Frontal cortex (tissue), 4 donors: ENCODE data around the gene HSPA4L. TPM values are rescaled to one million over a fixed set of nuclear protein-coding genes. Genes with fewer than 3 reads are reported as not detected.

Source experiments
- DNase-seq, 2 donors: peaks; one replicate each; pipeline ENCODE4 v3.0.0; 2012; ENCODE audit warnings: low spot score in 2 of 2
- FAIRE-seq: peaks from 2 replicates; lab custom pipeline; 2012; peaks lifted over from hg19 to GRCh38; lab: Jason Lieb, UNC
- total RNA-seq: library from RNA; depleted of rRNA; stranded (reverse); fragments of >200 nt; gene quantifications from one replicate; pipeline ENCODE4 v1.2.3, GENCODE V29; 2014
- donor health status: control.
- donor health status: control.
- donor health status: control.

The HSPA4L gene
- total RNA-seq: 8.2 TPM

DNA sequence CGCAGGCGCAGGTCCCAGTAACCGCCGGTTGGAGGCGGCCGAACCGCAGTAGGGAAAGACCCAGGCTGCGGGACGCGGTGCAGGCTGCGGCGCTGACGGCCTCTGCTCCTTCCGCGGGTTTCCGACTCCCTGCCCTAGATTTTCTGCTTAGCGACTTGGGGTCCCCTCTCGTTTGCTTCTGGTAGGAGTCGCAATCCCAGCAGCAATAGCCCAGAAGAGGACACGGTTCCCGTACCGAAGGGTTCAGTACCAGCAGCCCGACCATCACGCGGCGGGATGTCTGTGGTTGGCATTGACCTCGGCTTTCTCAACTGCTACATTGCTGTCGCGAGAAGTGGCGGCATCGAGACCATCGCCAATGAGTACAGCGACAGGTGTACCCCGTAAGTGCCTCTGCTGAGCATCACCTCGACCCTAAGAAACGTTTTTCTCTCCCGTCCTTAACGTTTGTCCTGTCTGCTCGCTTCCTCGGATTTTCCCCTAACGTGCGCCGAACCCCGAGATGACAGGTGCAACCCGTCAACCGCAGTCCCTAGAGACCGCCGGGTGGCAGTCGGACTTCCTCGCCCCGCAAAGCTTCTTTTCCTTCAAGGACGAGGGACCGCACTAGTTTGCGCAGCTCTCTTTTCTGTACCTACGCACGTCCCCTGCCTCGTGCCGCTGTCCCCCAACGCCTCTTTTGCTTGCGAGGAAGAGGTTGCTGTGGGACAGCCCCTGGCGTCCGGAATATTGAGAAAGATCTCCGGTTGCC lies at the start of gene HSPA4L:
HSPA4L (plus strand) TSS at position 48 of the 751 bp plus-strand sequence; CDS start at position 277, 229 bp downstream.
- DNase-seq: peak; percentile 32 to 55
- no peak for FAIRE-seq

- FAIRE-seq (peak; percentile 75), DNase-seq (peak; percentile 47 to 52)
Measured at GRCh38 chr4:127732623-127733328, 49.3 kb upstream of the HSPA4L start.

DNA sequence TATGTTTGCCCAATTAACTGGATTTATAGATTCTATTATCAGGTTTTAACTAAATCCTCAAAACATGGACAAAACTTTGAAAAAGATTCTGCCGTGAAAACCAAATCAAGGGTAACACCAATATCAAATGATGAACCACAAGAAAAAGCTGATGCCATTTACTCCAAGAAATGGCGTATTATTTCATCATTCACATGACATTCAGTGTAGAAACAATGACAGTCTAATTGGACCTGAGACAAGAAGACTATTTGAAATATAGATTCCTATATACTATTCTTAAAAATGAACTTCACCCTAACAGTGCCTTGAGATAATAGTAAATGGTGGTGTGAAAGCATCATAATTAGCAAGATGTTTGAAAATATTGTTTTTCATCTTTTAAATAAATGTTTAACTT lies 47.1 kb upstream of the HSPA4L start:
- FAIRE-seq: no peak
- no peak for DNase-seq

DNA sequence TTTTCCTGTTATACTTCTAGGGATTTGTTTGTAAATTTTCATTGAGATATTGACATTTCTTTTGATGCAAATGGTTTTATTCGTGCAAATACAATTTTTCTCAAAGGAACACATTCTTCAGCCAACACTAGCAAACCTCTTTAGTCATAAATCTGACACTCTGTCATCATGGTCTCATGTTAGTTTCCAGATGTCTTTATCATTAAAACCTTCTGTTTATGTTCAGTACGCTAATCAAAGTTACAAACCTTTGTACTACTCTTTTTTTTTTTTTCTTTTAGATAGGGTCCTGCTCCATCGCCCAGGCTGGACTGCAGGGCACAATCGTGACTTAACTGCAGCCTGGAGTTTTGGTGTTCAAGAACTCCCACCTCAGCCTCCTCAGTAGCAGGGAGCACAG lies 44.8 kb upstream of the HSPA4L start:
- DNase-seq (no peak), FAIRE-seq (no peak)

DNA sequence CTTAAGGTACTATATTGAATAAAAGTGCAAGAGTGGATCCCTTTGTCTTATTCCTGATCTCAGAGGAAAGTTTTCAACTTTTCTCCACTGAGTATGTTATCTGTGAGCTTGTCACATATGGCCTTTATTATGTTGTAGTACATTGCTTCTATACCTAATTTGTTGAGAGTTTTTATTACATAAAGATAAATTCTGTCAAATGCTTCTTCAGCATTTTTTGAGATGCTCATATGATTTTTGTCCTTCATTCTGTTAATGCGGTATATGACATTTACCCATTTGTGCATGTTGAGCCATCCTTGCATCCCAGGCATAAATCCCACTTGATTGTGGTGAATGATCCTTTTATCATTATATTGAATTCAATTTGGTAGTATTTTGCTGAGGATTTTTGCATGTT lies 40.9 kb upstream of the HSPA4L start:
- FAIRE-seq (no peak), DNase-seq (no peak)

- FAIRE-seq: no peak
- no peak for DNase-seq
Measured at GRCh38 chr4:127747883-127748282, 34.2 kb upstream of the HSPA4L start.

- no peak for DNase-seq
- FAIRE-seq: no peak
Measured at GRCh38 chr4:127748957-127749356, 33.2 kb upstream of the HSPA4L start.

DNA sequence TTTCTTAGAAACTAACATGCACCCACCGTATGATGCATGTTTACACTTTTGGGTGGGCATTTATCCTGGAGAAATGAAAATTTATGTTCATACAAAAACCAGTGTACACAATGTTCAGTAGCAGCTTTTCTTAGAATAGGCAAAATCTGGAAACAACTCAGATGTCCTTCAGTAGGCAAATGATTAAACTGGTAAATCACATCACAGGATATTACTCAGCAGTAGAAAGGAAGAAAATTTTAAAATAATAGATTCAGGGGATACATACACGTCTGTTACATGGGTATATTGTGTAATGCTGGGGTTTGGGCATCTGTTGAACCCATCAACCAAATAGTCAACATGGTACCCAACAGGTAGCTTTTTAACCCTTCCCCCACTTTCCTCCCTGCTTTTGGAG lies 25.2 kb upstream of the HSPA4L start:
- FAIRE-seq (no peak), DNase-seq (no peak)

GRCh38 chr4:127759228-127759820 lies 22.8 kb upstream of the HSPA4L start:
- no peak for FAIRE-seq

GRCh38 chr4:127759893-127760292 lies 22.2 kb upstream of the HSPA4L start:
- FAIRE-seq (no peak), DNase-seq (no peak)

More at GRCh38 chr4:127759228-127759820, 22.8 kb upstream of the HSPA4L start:
- no peak for DNase-seq

DNA sequence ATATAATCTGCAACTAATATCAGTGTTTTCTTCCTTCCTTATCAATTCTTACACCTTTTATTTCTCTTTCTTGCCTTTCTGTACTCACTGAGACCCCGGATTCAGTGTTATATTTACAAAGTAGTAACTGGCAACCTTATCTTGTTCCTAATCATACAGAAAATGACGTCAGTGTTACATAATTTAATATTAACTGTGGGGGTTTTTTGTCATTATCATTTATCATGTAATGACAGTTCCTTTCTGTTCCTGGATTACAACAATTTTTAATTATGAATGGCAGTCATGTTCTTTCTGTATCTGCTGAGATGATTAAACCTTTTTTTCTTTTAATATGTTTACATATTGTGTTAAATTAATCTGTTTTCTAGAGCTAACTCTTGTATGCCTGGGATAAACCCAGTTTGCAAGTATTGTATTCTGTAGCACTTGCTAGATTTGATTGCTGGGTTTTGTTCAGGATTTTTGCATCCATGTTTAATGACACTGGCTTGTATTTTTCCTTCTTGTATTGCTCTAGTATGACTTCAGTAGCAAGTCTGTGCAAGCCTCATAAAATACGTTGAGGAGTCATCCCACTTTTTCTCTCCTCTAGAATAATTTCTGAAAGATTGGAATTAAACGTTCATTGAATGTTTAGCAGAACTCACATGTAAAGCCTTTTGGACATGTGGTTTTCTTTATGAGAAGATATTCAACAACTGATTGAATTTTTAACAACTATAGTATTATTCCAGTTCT lies 10.4 kb upstream of the HSPA4L start:
- no peak for FAIRE-seq

DNA sequence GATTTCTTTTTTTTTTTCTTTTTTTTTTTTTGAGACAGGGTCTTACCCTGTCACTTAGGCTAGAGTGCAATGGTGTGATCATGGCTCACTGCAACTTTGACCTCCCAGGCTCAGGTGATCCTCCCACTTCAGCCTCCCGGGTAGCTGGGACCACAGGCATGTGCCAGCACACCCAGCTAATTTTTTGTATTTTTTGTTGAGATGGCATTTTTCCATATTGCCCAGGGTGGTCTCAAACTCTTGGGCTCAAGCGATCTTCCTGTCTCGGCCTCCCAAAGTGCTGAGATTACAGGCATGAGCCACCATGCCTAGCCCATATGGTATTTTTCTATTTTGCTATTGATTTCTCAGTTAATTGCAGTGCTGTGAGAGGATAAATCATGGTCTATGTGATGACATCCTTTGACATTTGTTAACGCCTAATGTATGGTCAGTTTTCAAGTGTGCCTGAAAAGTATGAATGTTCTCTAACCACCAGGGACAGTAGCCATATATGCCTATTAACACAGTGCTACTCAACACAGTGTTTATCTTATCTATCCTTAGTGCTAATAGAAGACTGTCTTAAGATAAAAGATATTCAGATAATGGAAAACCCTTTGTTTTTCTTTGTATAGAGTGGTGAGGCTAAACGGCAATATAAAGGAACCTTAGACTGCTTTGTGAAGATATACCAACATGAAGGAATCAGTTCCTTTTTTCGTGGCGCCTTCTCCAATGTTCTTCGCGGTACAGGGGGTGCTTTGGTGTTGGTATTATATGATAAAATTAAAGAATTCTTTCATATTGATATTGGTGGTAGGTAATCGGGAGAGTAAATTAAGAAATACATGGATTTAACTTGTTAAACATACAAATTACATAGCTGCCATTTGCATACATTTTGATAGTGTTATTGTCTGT lies 9.1 kb upstream of the HSPA4L start:
- no peak for DNase-seq
- FAIRE-seq: no peak

More for the DNA sequence above, 10.4 kb upstream of the HSPA4L start:
- no peak for DNase-seq

GRCh38 chr4:127775843-127776242 lies 6.3 kb upstream of the HSPA4L start:
- FAIRE-seq: no peak

GRCh38 chr4:127776620-127777019 lies 5.5 kb upstream of the HSPA4L start:
- DNase-seq (no peak), FAIRE-seq (no peak)

More at GRCh38 chr4:127775843-127776242, 6.3 kb upstream of the HSPA4L start:
- DNase-seq: no peak

DNA sequence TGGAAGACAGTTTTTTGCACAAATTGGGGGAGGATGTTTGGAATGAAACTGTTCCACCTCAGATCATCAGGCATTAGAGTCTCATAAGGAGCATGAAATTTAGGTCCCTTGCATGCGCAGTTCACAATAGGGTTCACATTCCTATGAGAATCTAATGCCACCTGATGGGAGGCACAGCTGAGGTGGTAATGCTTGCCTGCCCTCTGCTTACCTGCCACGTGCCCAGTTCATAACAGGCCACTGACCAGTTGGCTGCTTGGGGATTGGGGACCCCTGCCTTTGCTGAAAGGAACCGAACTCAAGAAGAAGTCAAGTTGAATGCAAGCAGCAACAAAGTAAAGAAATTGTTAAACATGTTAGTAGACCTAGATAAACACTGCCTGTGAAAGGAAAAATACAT lies 4.6 kb upstream of the HSPA4L start:
- no peak for FAIRE-seq
- no peak for DNase-seq

DNA sequence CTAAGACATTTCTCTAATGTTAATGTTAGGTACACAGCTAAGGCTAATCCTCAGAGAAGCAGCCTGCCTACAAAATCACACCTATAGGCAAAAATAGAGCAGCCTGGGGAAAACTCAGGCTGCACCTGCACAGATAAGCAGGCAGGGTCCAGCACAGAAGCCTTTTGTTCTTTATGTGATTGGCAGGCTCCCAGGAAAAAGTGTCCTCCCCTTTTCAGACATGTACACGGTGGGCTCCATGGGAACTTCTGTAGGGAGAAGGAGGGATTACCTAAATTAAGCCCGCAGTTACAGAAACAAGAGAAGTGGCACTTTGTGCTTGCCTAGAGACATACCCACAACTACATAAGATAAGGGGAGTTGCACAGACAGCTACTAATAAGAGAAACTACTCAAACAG lies 4.0 kb upstream of the HSPA4L start:
- FAIRE-seq (no peak), DNase-seq (no peak)

- FAIRE-seq (no peak), DNase-seq (no peak)
Measured at GRCh38 chr4:127780598-127780997, 1.5 kb upstream of the HSPA4L start.

GRCh38 chr4:127781300-127782024 lies 660 bp upstream of the HSPA4L start:
- FAIRE-seq (no peak), DNase-seq (peak in 1 of 2 donors; percentile 57)

GRCh38 chr4:127782025-127782274 lies 172 bp upstream of the HSPA4L start:
- DNase-seq (peak; percentile 89 to 90), FAIRE-seq (no peak)
